ENCODE results near the gene ANKRD1.

The ANKRD1 gene

DNA sequence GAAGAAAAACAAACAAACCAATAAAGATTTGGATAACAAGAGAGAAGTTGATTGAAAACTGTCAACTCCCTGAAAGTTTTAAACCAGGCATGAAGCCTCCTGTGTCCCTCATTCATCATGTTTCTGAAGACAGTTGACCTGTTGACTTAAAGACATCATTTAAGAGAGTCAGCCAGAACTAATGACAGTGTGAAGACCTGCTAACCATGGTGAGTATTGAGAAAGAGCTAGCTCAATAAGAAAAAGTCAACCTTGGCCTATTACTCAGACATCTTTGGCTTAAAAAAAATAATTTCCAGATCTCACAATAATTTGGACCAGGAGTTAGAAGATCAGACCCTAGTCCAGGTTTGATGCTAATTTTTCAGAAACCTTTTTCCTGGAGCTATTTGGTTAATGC, 45.3 kb upstream of the ANKRD1 start:
- DNase-seq (ENCODE audit: low read depth, low spot score) = no peak
- CTCF ChIA-PET = interaction anchor here (0.7 to 1.7 kb wide), 5 partner anchors 8 to 285 kb away, joined by 3 to 7 read pairs (median 3); no protein-coding TSS in a partner anchor
- POLR2A ChIA-PET = no interaction called here
- TF ChIP-seq, protein P1, sequence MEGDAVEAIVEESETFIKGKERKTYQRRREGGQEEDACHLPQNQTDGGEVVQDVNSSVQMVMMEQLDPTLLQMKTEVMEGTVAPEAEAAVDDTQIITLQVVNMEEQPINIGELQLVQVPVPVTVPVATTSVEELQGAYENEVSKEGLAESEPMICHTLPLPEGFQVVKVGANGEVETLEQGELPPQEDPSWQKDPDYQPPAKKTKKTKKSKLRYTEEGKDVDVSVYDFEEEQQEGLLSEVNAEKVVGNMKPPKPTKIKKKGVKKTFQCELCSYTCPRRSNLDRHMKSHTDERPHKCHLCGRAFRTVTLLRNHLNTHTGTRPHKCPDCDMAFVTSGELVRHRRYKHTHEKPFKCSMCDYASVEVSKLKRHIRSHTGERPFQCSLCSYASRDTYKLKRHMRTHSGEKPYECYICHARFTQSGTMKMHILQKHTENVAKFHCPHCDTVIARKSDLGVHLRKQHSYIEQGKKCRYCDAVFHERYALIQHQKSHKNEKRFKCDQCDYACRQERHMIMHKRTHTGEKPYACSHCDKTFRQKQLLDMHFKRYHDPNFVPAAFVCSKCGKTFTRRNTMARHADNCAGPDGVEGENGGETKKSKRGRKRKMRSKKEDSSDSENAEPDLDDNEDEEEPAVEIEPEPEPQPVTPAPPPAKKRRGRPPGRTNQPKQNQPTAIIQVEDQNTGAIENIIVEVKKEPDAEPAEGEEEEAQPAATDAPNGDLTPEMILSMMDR (IDR thresholded peaks at IDR 0.05; ENCODE audit: insufficient read depth, low read length, missing control alignments) = no peak
- no peak overlapping the region for H3K4me3 ChIP-seq (ENCODE audit: low read depth, low read length)

DNA sequence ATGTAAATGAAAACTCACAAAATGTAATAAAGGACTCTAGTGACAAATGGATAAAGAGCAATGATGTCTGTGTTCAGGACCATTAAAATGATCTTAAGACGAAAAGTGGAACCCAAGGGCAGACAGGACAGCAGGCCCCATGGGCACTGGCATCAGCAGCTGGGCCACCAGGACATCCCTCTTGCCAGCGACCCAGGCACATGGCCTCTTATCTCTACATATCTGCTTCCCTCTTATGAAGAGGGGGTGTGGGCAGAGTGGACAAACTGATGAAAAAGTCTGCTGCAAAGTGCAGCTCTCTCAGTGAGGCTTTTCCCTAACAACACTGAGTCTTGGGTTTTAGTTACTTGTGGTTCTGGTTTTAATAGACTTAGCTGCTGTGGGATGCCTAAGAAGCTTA, 44.8 kb upstream of the ANKRD1 start:
- ChIA-PET POLR2A (no interaction called here), CTCF (interaction anchor here (0.8 to 1.7 kb wide), 3 partner anchors 19 to 286 kb away, joined by 3 to 7 read pairs (median 3); no protein-coding TSS in a partner anchor)

DNA sequence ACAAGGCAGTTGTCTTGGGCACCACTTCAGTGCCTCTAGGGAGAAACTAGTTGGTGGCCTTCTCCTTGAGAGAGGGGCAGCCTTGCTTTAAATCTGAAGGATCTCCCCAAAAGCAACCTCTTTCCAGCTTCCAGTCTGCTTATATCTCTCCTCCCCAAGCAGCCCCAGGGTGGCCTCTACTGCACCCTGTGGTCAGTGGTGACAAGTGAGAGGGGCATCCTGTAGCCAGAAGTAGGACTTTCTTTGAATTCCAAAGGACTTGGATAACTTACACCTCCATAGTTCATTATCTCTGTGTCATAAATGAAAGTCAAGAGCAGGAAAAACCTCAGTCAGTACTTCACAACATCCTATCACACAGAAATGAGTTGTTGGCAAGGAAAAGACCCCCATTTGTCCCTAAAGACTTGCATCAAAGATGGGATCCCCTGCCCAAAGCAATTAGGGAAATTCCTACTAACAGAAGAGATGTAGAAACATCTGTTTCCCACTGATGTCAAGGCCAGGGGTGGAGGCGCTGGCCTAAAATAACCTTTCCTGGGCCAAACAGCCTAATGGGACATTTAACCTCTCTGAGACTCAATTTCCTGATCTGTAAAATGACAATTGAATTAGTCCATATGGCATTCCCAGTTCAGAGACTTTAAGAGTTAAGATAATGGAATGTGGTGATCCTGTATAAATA, 44.0 kb upstream of the ANKRD1 start:
- POLR2A ChIA-PET = no interaction called here
- TF ChIP-seq, protein P1 (IDR thresholded peaks at IDR 0.05; ENCODE audit: insufficient read depth, low read length, missing control alignments) = no peak
- no peak overlapping the region for H3K4me3 ChIP-seq (ENCODE audit: low read depth, low read length)
- CTCF ChIA-PET = interaction anchor here (1.0 kb wide), 1 partner anchor 19 kb away, joined by 3 read pairs; no protein-coding TSS in a partner anchor
- no peak for DNase-seq (ENCODE audit: low read depth, low spot score)

More for the DNA sequence above, 44.8 kb upstream of the ANKRD1 start:
- TF ChIP-seq, protein P1 (IDR thresholded peaks at IDR 0.05; ENCODE audit: insufficient read depth, low read length, missing control alignments) = no peak
- no peak for DNase-seq (ENCODE audit: low read depth, low spot score)
- H3K4me3 ChIP-seq (ENCODE audit: low read depth, low read length) = no peak overlapping the region

DNA sequence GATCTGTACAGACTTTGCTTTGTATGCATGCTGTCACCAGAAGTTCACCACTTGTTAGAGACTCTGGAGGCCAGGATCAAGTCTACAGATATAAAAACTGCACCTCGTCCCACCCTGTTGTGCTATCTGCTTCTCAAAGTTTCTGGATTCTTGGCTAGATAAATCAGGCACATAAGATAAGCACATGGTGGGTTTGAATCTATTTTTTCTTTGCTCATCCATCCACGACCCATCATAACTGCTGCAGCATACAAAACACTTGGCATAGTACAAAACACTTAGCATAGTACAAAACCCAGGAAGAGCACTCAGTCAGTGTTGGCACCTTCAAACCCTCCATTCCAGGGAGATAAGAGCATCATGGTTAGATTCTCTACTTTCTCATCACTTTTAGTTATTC, 42.4 kb upstream of the ANKRD1 start:
- TF ChIP-seq, protein P1 (IDR thresholded peaks at IDR 0.05; ENCODE audit: insufficient read depth, low read length, missing control alignments) = no peak
- H3K4me3 ChIP-seq (ENCODE audit: low read depth, low read length) = no peak overlapping the region
- ChIA-PET CTCF (no interaction called here), POLR2A (no interaction called here)
- DNase-seq (ENCODE audit: low read depth, low spot score) = no peak

DNA sequence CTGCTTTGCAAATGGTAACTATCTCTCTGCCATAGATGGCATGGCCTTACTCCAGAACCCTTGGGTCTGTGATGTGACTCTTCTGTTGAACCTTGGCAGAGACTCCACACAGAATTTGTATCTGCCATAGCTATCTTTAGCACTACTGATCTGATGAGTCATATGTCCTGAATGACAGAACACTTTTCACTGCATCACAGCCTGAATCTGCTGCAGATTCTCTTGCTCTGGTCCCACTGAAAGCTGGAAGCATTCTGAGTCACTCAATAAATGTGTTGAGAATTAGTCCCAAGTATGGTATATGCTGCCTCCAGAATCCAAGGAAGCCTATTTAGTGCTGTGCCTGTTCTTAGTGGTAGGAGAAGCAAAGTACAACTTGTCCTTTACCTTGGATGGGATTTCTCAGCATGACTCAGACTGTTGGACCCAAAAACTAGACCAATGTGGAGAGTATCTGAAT, 39.5 kb upstream of the ANKRD1 start:
- DNase-seq (ENCODE audit: low read depth, low spot score) = peak; percentile 93
- POLR2A ChIA-PET = interaction anchor here (0.6 to 1.6 kb wide), 7 partner anchors 8 to 332 kb away, joined by 3 to 9 read pairs (median 3); no protein-coding TSS in a partner anchor
- no peak overlapping the region for H3K4me3 ChIP-seq (ENCODE audit: low read depth, low read length)
- CTCF ChIA-PET = interaction anchor here (0.9 to 2.5 kb wide), 6 partner anchors 9 to 49 kb away, joined by 3 to 11 read pairs (median 5); no protein-coding TSS in a partner anchor
- TF ChIP-seq, protein P1 (IDR thresholded peaks at IDR 0.05; ENCODE audit: insufficient read depth, low read length, missing control alignments) = peak; percentile 15

DNA sequence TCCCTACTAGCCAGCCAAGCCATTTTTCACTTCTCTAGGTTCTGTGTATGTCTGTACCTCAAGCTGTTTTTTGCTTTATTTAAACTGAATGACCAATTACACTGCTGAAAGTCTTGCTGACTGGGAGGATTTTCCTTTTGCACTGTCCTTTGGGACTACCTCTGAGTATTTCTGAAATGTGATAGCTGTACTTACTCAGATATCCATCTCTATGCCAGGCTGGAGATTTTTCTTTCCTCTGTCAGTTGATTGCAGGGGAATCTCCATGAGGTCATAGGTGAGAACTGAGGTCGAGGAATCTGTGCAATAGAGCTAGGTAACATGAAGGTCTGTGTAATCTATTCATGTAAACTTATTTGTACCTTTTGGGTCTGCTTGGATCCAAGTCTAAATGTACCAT, 38.9 kb upstream of the ANKRD1 start:
- no peak for DNase-seq (ENCODE audit: low read depth, low spot score)
- ChIA-PET CTCF (interaction anchor here (0.9 to 2.5 kb wide), 5 partner anchors 13 to 48 kb away, joined by 3 to 11 read pairs (median 5); no protein-coding TSS in a partner anchor), POLR2A (interaction anchor here (1.0 to 1.6 kb wide), 5 partner anchors 9 to 28 kb away, joined by 3 to 9 read pairs (median 3); no protein-coding TSS in a partner anchor)
- TF ChIP-seq, protein P1 (IDR thresholded peaks at IDR 0.05; ENCODE audit: insufficient read depth, low read length, missing control alignments) = no peak
- H3K4me3 ChIP-seq (ENCODE audit: low read depth, low read length) = no peak overlapping the region

Data from AG04449 (cell line).